HUDEP-2 (cell line): ENCODE results near the gene PPL.
A peak's percentile ranks its signal among the peaks of the same experiment; 100 is the strongest.
"Not testable (repeated sequence)": the region's sequence is repeated elsewhere in the genome, so short reads cannot be mapped to it uniquely, and the experiment has no call there.

Experiments
- DNase-seq, 76 experiments: peaks; one replicate each; lab custom pipeline; 2025; ENCODE audit not compliant: unreplicated experiment in 76 of 76; lab: John Stamatoyannopoulos, UW

Gene PPL

GRCh38 chr16:4936181-4936990 lies 562 bp downstream of the PPL start:
- no peak for DNase-seq

- no peak for DNase-seq
These were observed 1.6 kb downstream of the PPL start for GRCh38 chr16:4935241-4935855.

- DNase-seq, result no peak
These were observed 2.4 kb downstream of the PPL start for GRCh38 chr16:4934591-4934990.

GRCh38 chr16:4933871-4934395 lies 3.0 kb downstream of the PPL start:
- no peak for DNase-seq

GRCh38 chr16:4933433-4933832 lies 3.5 kb downstream of the PPL start:
- no peak for DNase-seq

GRCh38 chr16:4931381-4931780 lies 5.6 kb downstream of the PPL start:
- DNase-seq, result no peak

GRCh38 chr16:4929619-4930018 lies 7.3 kb downstream of the PPL start:
- DNase-seq, result not testable (repeated sequence)

GRCh38 chr16:4928227-4928626 lies 8.7 kb downstream of the PPL start:
- peak in 9 of 76 experiments; percentile 7 to 36 (median 15) for DNase-seq

GRCh38 chr16:4927661-4928060 lies 9.3 kb downstream of the PPL start:
- no peak for DNase-seq

GRCh38 chr16:4926928-4927327 lies 10.0 kb downstream of the PPL start:
- no peak for DNase-seq

- DNase-seq, result no peak
These were observed 11.2 kb downstream of the PPL start for GRCh38 chr16:4925791-4926190.

GRCh38 chr16:4925293-4925607 lies 11.7 kb downstream of the PPL start:
- DNase-seq, result no peak

- no peak for DNase-seq
These were observed 12.2 kb downstream of the PPL start for GRCh38 chr16:4924593-4925292.

GRCh38 chr16:4923853-4924252 lies 13.1 kb downstream of the PPL start:
- no peak for DNase-seq

GRCh38 chr16:4922721-4923342 lies 14.1 kb downstream of the PPL start:
- no peak for DNase-seq

GRCh38 chr16:4920826-4921225 lies 16.1 kb downstream of the PPL start:
- no peak for DNase-seq

- DNase-seq, result no peak
These were observed 18.1 kb downstream of the PPL start for GRCh38 chr16:4918781-4919251.

GRCh38 chr16:4917117-4917516 lies 19.8 kb downstream of the PPL start:
- DNase-seq, result no peak

- DNase-seq, result no peak
These were observed 21.7 kb downstream of the PPL start for GRCh38 chr16:4915226-4915761.

- no peak for DNase-seq
These were observed 22.3 kb downstream of the PPL start for GRCh38 chr16:4914528-4915225.
